K562 (cell line): Measurements from ENCODE around the gene CPNE9. TPM values are rescaled to one million over a fixed set of nuclear protein-coding genes. Genes with fewer than 3 reads are reported as not detected.

Experiments
- ATAC-seq: fragments of 200-7000 bp; cut with Tn5 transposase; 3 replicates; pipeline ENCODE4 v1.9.1; 2020; ENCODE audit warnings: moderate library complexity
- BruUV-seq: library from RNA; stranded (reverse); fragments of 400-500 nt; replicated peaks from 2 replicates; lab custom pipeline; 2021; lab: Mats Ljungman, UMichigan
- CTCF ChIA-PET: fragments of 300-600 bp; formaldehyde crosslinking; extraction: SDS; loops from one replicate; lab custom pipeline; 2021; ENCODE audit warnings: low intra/inter-chr PET ratio; lab: Yijun Ruan, JAX
- POLR2A ChIA-PET: fragments of 300-600, 350-650 bp; sonication (Branson Sonifier 250); formaldehyde crosslinking; extraction: SDS; loops from one replicate; lab custom pipeline; 2021; ENCODE audit warnings: antibody characterized with exemption, inconsistent platforms; lab: Yijun Ruan, JAX
- DNase-seq, 4 experiments: peaks; one replicate each; pipeline versions ENCODE4 v3.0.0 to v3.0.0-alpha.2; 2011 to 2018; ENCODE audit warnings: low spot score in 3 of 4, mixed read lengths in 3 of 4; ENCODE audit errors: extremely low read depth in 1 of 4
- FAIRE-seq: peaks from 2 replicates; lab custom pipeline; 2011; peaks lifted over from hg19 to GRCh38; lab: Jason Lieb, UNC
- H2AFZ ChIP-seq: 2 replicates; pipeline ENCODE4 v1.6.0; 2011; ENCODE audit warnings: low read depth, low read length, control low read depth, inconsistent platforms
- H3K27ac ChIP-seq: fragments of 200-600 bp; 3 replicates; pipeline ENCODE4 v1.8.0; 2011; ENCODE audit warnings: low read depth, mild to moderate bottlenecking, control low read depth, inconsistent platforms, low read length, moderate library complexity, mixed read lengths; ENCODE audit errors: extremely low read depth
- H3K27me3 ChIP-seq, 2 experiments: fragments of 300-600 bp in 1 of 2; 2 replicates in 1 of 2; 3 replicates in 1 of 2; pipeline versions ENCODE4 v1.6.0 to v1.8.0; 2011; ENCODE audit warnings: inconsistent platforms in 2 of 2, low read length in 2 of 2, mild to moderate bottlenecking in 1 of 2, mixed read lengths in 1 of 2, moderate library complexity in 1 of 2; ENCODE audit not compliant: control insufficient read depth in 2 of 2, insufficient read depth in 2 of 2
- H3K36me3 ChIP-seq: fragments of 300-600 bp; 3 replicates; pipeline ENCODE4 v1.8.0; 2011; ENCODE audit warnings: mild to moderate bottlenecking, low read length, inconsistent platforms; ENCODE audit not compliant: control insufficient read depth, insufficient read depth
- H3K4me1 ChIP-seq, 2 experiments: fragments of 200-600 bp in 1 of 2; replicated peaks in 1 of 2; 2 replicates in 1 of 2; 3 replicates in 1 of 2; pipeline versions ENCODE4 v1.5.1 to v1.8.0; 2011; ENCODE audit warnings: inconsistent platforms in 2 of 2, low read length in 2 of 2, mild to moderate bottlenecking in 1 of 2, mixed read lengths in 1 of 2, moderate library complexity in 1 of 2; ENCODE audit not compliant: control insufficient read depth in 2 of 2, insufficient read depth in 2 of 2
- H3K4me2 ChIP-seq: 2 replicates; pipeline ENCODE4 v1.6.1; 2011; ENCODE audit warnings: low read length, control low read depth, inconsistent platforms, mixed read lengths; ENCODE audit not compliant: insufficient read depth
- H3K4me3 ChIP-seq: fragments of 200-600 bp; sonication (generic), shearing (Covaris generic); 2 replicates; pipeline ENCODE4 v1.5.1; 2016; ENCODE audit warnings: control low read depth, inconsistent platforms
- H3K79me2 ChIP-seq: fragments of 200-600 bp; 3 replicates; pipeline ENCODE4 v1.8.0; 2011; ENCODE audit warnings: low read length, inconsistent platforms; ENCODE audit not compliant: control insufficient read depth, insufficient read depth
- H3K9ac ChIP-seq, 2 experiments: 2 replicates each; pipeline versions ENCODE4 v1.6.0 to v1.6.1; 2011; ENCODE audit warnings: low read depth in 2 of 2, low read length in 2 of 2, control low read depth in 1 of 2, inconsistent platforms in 1 of 2, mild to moderate bottlenecking in 1 of 2, mixed read lengths in 1 of 2; ENCODE audit not compliant: insufficient read depth in 1 of 2
- H3K9me1 ChIP-seq: one replicate; pipeline ENCODE4 v1.6.0; 2011; ENCODE audit warnings: inconsistent platforms, mild to moderate bottlenecking, low read length, moderate library complexity; ENCODE audit not compliant: control insufficient read depth, insufficient read depth
- H3K9me3 ChIP-seq: replicated peaks from 2 replicates; pipeline ENCODE4 v1.5.1; 2011; ENCODE audit warnings: low read depth, low read length, inconsistent platforms; ENCODE audit not compliant: control insufficient read depth, insufficient read depth
- H4K20me1 ChIP-seq: replicated peaks from 2 replicates; pipeline ENCODE4 v1.6.1; 2011; ENCODE audit warnings: low read length, inconsistent platforms, mixed read lengths; ENCODE audit not compliant: control insufficient read depth, insufficient read depth
- E2F5 ChIP-seq: sonication (generic); formaldehyde crosslinking; IDR thresholded peaks from 2 replicates; pipeline ENCODE4 v1.8.0; 2022; ENCODE audit warnings: mild to moderate bottlenecking, missing genetic modification reagents
- FOSL1 ChIP-seq: fragments of 200-800 bp; sonication (Bioruptor generic); conservative IDR thresholded peaks from 2 replicates; pipeline ENCODE4 v1.6.1; 2016; ENCODE audit warnings: missing genetic modification characterization, missing compliant biosample characterization
- LCOR ChIP-seq: sonication (generic); formaldehyde crosslinking; IDR thresholded peaks from 2 replicates; pipeline ENCODE4 v1.8.0; 2022; ENCODE audit warnings: mild to moderate bottlenecking, missing genetic modification reagents
- NR4A1 ChIP-seq, 2 experiments: fragments of 250-450 bp in 1 of 2; fragments of 450-650 bp in 1 of 2; sonication (Bioruptor Pico) in 1 of 2; IDR thresholded peaks; 2 replicates each; pipeline versions ENCODE4 v1.4.0 to v1.6.1; 2016 to 2020; ENCODE audit warnings: mild to moderate bottlenecking in 2 of 2, missing compliant biosample characterization in 1 of 2, missing genetic modification characterization in 1 of 2, moderate library complexity in 1 of 2
- SNIP1 ChIP-seq: fragments of 450-650 bp; IDR thresholded peaks from 2 replicates; pipeline ENCODE4 v1.7.1; 2017; ENCODE audit warnings: low read depth, mild to moderate bottlenecking
- TRIM25 ChIP-seq: fragments of 450-650 bp; IDR thresholded peaks from 2 replicates; pipeline ENCODE4 v1.7.0; 2016; ENCODE audit warnings: borderline replicate concordance
- ZNF134 ChIP-seq: fragments of 250-450 bp; sonication (Bioruptor Pico); conservative IDR thresholded peaks from 2 replicates; pipeline ENCODE4 v1.4.0; 2020
- ZSCAN29 ChIP-seq: fragments of 450-650 bp; IDR thresholded peaks from 2 replicates; pipeline ENCODE4 v1.6.1; 2017
- WGBS: fragments of 100-300 bp; shearing (Covaris generic); methylation state at CpG from one replicate; pipeline ENCODE4 v1.1.6; 2016; ENCODE audit warnings: low coverage, mixed read lengths; ENCODE audit not compliant: insufficient coverage; ENCODE audit errors: missing lambda C conversion rate; 5-methylcytosine and 5-hydroxymethylcytosine counted together
- in situ Hi-C: fragments of 300-500 bp; cut with MboI; formaldehyde crosslinking; loops from 4 replicates; pipeline ENCODE4 v1.15.0; 2018; ENCODE audit warnings: inconsistent platforms, mixed read lengths
- intact Hi-C: fragments of 100-400 bp; cut with micrococcal nuclease; formaldehyde crosslinking; loops from 2 replicates; pipeline ENCODE4 v1.14.2; 2022
- polyA plus RNA-seq, 8 experiments: library from polyadenylated mRNA; depleted of rRNA in 4 of 8; stranded (reverse) in 5 of 8; unstranded in 3 of 8; fragments of >200 nt; fragmentation: Nextera tagmentation in 2 of 8; fragmentation: Illumina TruSeq in 1 of 8; extraction: Ambion mirVana in 2 of 8; extraction: Trizol in 1 of 8; gene quantifications; 2 replicates each; pipeline versions ENCODE4 v1.2.1 to v1.2.3, GENCODE V29; 2011 to 2014; ENCODE audit warnings: inconsistent platforms in 1 of 8, missing spikeins in 1 of 8
- total RNA-seq, 7 experiments: library from RNA; depleted of rRNA in 6 of 7; stranded (reverse); fragments of >200 nt in 6 of 7; fragmentation: Illumina TruSeq in 2 of 7; extraction: Trizol in 2 of 7; gene quantifications; 2 replicates each; pipeline versions ENCODE4 v1.2.1 to v1.2.3, GENCODE V29; 2011 to 2021; ENCODE audit warnings: low replicate concordance in 1 of 7

Gene CPNE9
- total and polyA plus RNA-seq, 9 of the 15 experiments (the other 6 are each of a cell fraction or from before 2014, with no cell fraction given), result 0.22 to 0.56 (median 0.29) TPM; not detected in 3

- no peaks in the 10 kb centered on the region for H3K4me1 ChIP-seq
- POLR2A ChIA-PET, result interaction anchor here (0.6 to 4.3 kb wide), 5 partner anchors 10 to 250 kb away, joined by 3 to 25 read pairs (median 4); partner anchors contain the start of gene MTMR14
- H3K9me1 ChIP-seq, result no peaks in the 10 kb centered on the region
- H2AFZ ChIP-seq, result no peak overlapping the region
- H3K27me3 ChIP-seq, result no peaks in the 10 kb centered on the region
- no TSS peak for BruUV-seq
- intact Hi-C loops, result no loop called here
- ATAC-seq, result no peak
- H3K27ac ChIP-seq, result no peak overlapping the region
- 70% methylated on average over 4 of the region's 4 CpGs for WGBS
- TF ChIP-seq E2F5 (CRISPR knock-in tag) (no peak), ZNF134 (CRISPR knock-in tag) (no peak), TRIM25 (no peak), ZSCAN29 (no peak), NR4A1 (CRISPR knock-in tag; IDR thresholded peaks at IDR 0.05) (no peak), NR4A1 (tag; IDR thresholded peaks at IDR 0.05) (no peak), LCOR (CRISPR knock-in tag) (no peak), FOSL1 (no peak), SNIP1 (no peak)
- no peak overlapping the region for H3K4me2 ChIP-seq
- no peak overlapping the region for H3K4me3 ChIP-seq
- H3K9me3 ChIP-seq, result no peaks in the 10 kb centered on the region
- no peak for DNase-seq
- H3K9ac ChIP-seq, result no peak overlapping the region
- no peaks in the 10 kb centered on the region for H3K79me2 ChIP-seq
- in situ Hi-C loops, result no loop called here
- FAIRE-seq, result no peak
- peaks cover 80% of the 10 kb centered on the region for H3K36me3 ChIP-seq
- CTCF ChIA-PET, result no interaction called here
- no peaks in the 10 kb centered on the region; the same call in 1 of the 2 replicates for H4K20me1 ChIP-seq
Observed at GRCh38 chr3:9659849-9660248, 43.8 kb upstream of the CPNE9 start.
